H9 (cell line): ENCODE results near the gene CYS1. TPM values are rescaled to one million over a fixed set of nuclear protein-coding genes. Genes with fewer than 3 reads are reported as not detected.

Experiments
- DNase-seq: peaks from one replicate; pipeline ENCODE4 v3.0.0-alpha.2; 2017
- H2AFZ ChIP-seq: one replicate; pipeline ENCODE4 v1.6.1; 2013; ENCODE audit warnings: mild to moderate bottlenecking, low read length, control low read depth, moderate library complexity
- H2AK5ac ChIP-seq: 2 replicates; pipeline ENCODE4 v1.6.1; 2013; ENCODE audit warnings: low read length, control low read depth, mixed read lengths; ENCODE audit not compliant: insufficient read length
- H2BK120ac ChIP-seq: one replicate; pipeline ENCODE4 v1.6.1; 2013; ENCODE audit warnings: low read depth, mild to moderate bottlenecking, low read length, control low read depth, inconsistent platforms; ENCODE audit not compliant: poor library complexity, severe bottlenecking
- H2BK12ac ChIP-seq: 2 replicates; pipeline ENCODE4 v1.6.1; 2013; ENCODE audit warnings: low read length, control low read depth, mixed read lengths, low read depth; ENCODE audit not compliant: insufficient read length
- H2BK15ac ChIP-seq: 2 replicates; pipeline ENCODE4 v1.6.1; 2013; ENCODE audit warnings: low read depth, low read length, control low read depth
- H2BK20ac ChIP-seq: one replicate; pipeline ENCODE4 v1.6.1; 2013; ENCODE audit warnings: low read depth, mild to moderate bottlenecking, low read length, control low read depth, inconsistent platforms; ENCODE audit not compliant: poor library complexity, severe bottlenecking
- H2BK5ac ChIP-seq: 2 replicates; pipeline ENCODE4 v1.6.1; 2013; ENCODE audit warnings: low read length, control low read depth, mixed read lengths; ENCODE audit not compliant: insufficient read length
- H3K14ac ChIP-seq: 2 replicates; pipeline ENCODE4 v1.6.1; 2013; ENCODE audit warnings: low read length, control low read depth; ENCODE audit not compliant: insufficient read depth
- H3K18ac ChIP-seq: 2 replicates; pipeline ENCODE4 v1.6.1; 2013; ENCODE audit warnings: low read depth, mild to moderate bottlenecking, mixed read lengths, low read length, control low read depth; ENCODE audit not compliant: insufficient read length
- H3K23ac ChIP-seq: 2 replicates; pipeline ENCODE4 v1.6.1; 2013; ENCODE audit warnings: low read length, control low read depth, mixed read lengths, low read depth; ENCODE audit not compliant: insufficient read length
- H3K23me2 ChIP-seq: 2 replicates; pipeline ENCODE4 v1.6.1; 2013; ENCODE audit warnings: low read depth, mild to moderate bottlenecking, mixed read lengths, low read length, control low read depth; ENCODE audit not compliant: insufficient read length, poor library complexity, severe bottlenecking
- H3K27ac ChIP-seq: 2 replicates; pipeline ENCODE4 v1.5.1; 2013; ENCODE audit warnings: low read length, control low read depth, mixed read lengths, low read depth; ENCODE audit not compliant: insufficient read length
- H3K27me3 ChIP-seq: 2 replicates; pipeline ENCODE4 v1.6.1; 2013; ENCODE audit warnings: low read length, control low read depth, inconsistent platforms; ENCODE audit not compliant: insufficient read depth
- H3K4ac ChIP-seq: 2 replicates; pipeline ENCODE4 v1.6.1; 2013; ENCODE audit warnings: low read depth, mild to moderate bottlenecking, control low read depth, inconsistent platforms, low read length, moderate library complexity
- H3K4me1 ChIP-seq: 2 replicates; pipeline ENCODE4 v1.6.1; 2013; ENCODE audit warnings: low read length, control low read depth, inconsistent platforms; ENCODE audit not compliant: insufficient read depth
- H3K4me2 ChIP-seq: 2 replicates; pipeline ENCODE4 v1.6.1; 2013; ENCODE audit warnings: low read length, control low read depth, mixed read lengths; ENCODE audit not compliant: insufficient read length, insufficient read depth
- H3K56ac ChIP-seq: 2 replicates; pipeline ENCODE4 v1.6.1; 2013; ENCODE audit warnings: low read depth, mild to moderate bottlenecking, mixed read lengths, low read length, control low read depth; ENCODE audit not compliant: insufficient read length
- H3K79me1 ChIP-seq: 2 replicates; pipeline ENCODE4 v1.6.1; 2013; ENCODE audit warnings: low read depth, mild to moderate bottlenecking, moderate library complexity, low read length, control low read depth, inconsistent platforms; ENCODE audit not compliant: insufficient read depth, poor library complexity, severe bottlenecking
- H3K79me2 ChIP-seq: 2 replicates; pipeline ENCODE4 v1.6.1; 2013; ENCODE audit warnings: low read length, control low read depth, inconsistent platforms; ENCODE audit not compliant: insufficient read depth
- H3K9ac ChIP-seq: 2 replicates; pipeline ENCODE4 v1.6.1; 2013; ENCODE audit warnings: low read length, control low read depth, mixed read lengths; ENCODE audit not compliant: insufficient read length; ENCODE audit errors: extremely low read depth
- H3K9me3 ChIP-seq: one replicate; pipeline ENCODE4 v1.6.1; 2013; ENCODE audit warnings: low read depth, low read length, inconsistent platforms; ENCODE audit not compliant: control insufficient read depth
- H3T11ph ChIP-seq: one replicate; pipeline ENCODE4 v1.6.1; 2013; ENCODE audit warnings: mild to moderate bottlenecking, low read length, control low read depth, inconsistent platforms
- H4K20me1 ChIP-seq: one replicate; pipeline ENCODE4 v1.6.1; 2013; ENCODE audit not compliant: control insufficient read depth, insufficient read length, insufficient read depth
- H4K5ac ChIP-seq: 2 replicates; pipeline ENCODE4 v1.6.1; 2013; ENCODE audit warnings: low read depth, mild to moderate bottlenecking, mixed read lengths, low read length, control low read depth; ENCODE audit not compliant: insufficient read length
- H4K8ac ChIP-seq: replicated peaks from 2 replicates; pipeline ENCODE4 v1.6.1; 2013; ENCODE audit warnings: low read length, control low read depth, mixed read lengths, low read depth; ENCODE audit not compliant: insufficient read length
- H4K91ac ChIP-seq: 2 replicates; pipeline ENCODE4 v1.6.1; 2013; ENCODE audit warnings: low read depth, mild to moderate bottlenecking, moderate library complexity, mixed read lengths, low read length, control low read depth; ENCODE audit not compliant: insufficient read length
- H3K27ac Mint-ChIP-seq, 3 experiments: 2 replicates in 2 of 3; 3 replicates in 1 of 3; pipeline ENCODE4 v1.8.0; 2020 to 2021; ENCODE audit warnings: mixed read lengths in 3 of 3, mild to moderate bottlenecking in 1 of 3, moderate library complexity in 1 of 3
- H3K27me3 Mint-ChIP-seq: 2 replicates; pipeline ENCODE4 v1.8.0; 2021; ENCODE audit warnings: low read depth, mild to moderate bottlenecking, moderate library complexity, mixed read lengths
- H3K36me3 Mint-ChIP-seq, 3 experiments: 2 replicates in 2 of 3; 3 replicates in 1 of 3; pipeline ENCODE4 v1.8.0; 2020 to 2021; ENCODE audit warnings: low read depth in 3 of 3, mixed read lengths in 3 of 3; ENCODE audit not compliant: insufficient read depth in 1 of 3
- H3K4me1 Mint-ChIP-seq, 2 experiments: 2 replicates each; pipeline ENCODE4 v1.8.0; 2020; ENCODE audit warnings: mixed read lengths in 2 of 2
- H3K4me3 Mint-ChIP-seq, 2 experiments: 2 replicates in 1 of 2; 3 replicates in 1 of 2; pipeline ENCODE4 v1.8.0; 2020 to 2021; ENCODE audit warnings: mild to moderate bottlenecking in 2 of 2, mixed read lengths in 2 of 2, moderate library complexity in 1 of 2
- H3K9me3 Mint-ChIP-seq, 2 experiments: 2 replicates in 1 of 2; 3 replicates in 1 of 2; pipeline ENCODE4 v1.8.0; 2020; ENCODE audit warnings: mild to moderate bottlenecking in 2 of 2, mixed read lengths in 2 of 2, moderate library complexity in 1 of 2
- WGBS: extraction: QIAGEN DNeasy Blood & Tissue Kit; methylation state at CpG from one replicate; pipeline ENCODE4 v1.1.7; 2013; ENCODE audit warnings: missing lambda C conversion rate, low lambda C conversion rate, mixed read lengths; ENCODE audit not compliant: insufficient read length; ENCODE audit errors: extremely low coverage; 5-methylcytosine and 5-hydroxymethylcytosine counted together
- total RNA-seq: library from RNA; stranded (reverse); gene quantifications from 2 replicates; pipeline ENCODE4 v1.2.1, GENCODE V29; 2021
- TF ChIP-seq, protein P1 (sequence below): fragments of 200-600 bp; sonication (generic); conservative IDR thresholded peaks from 3 replicates; pipeline ENCODE4 v1.8.0; 2021; ENCODE audit warnings: antibody characterized with exemption, mild to moderate bottlenecking

CYS1 gene
- total RNA-seq, 1 experiment from 2014 or later, result 0.35 TPM

DNA sequence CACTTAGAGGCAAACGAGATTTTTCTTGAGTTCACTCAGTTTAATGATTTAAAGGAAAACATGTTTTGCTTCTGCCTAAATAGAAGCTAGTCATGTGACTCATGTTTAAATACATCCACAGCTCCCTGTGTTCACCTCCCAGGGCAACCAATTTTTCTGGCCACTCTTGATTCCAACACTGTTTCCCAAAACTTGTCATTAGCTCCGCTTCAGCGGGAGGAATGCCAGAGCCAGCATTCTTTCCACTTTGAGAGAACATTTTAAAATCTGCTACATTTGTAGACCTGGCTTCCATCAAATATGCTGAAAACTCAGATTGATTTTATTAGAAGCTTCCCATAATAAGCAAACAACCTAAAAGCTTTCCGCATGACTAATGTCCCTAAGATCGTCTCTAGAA lies 2.8 kb upstream of the CYS1 start:
- no peak for DNase-seq
- Histone ChIP-seq H3K23me2 (peaks cover 8% of the 10 kb centered on the region), H2BK12ac (no peak overlapping the region), H3K4me1 (no peaks in the 10 kb centered on the region; the same call in 1 of the 2 replicates), H3K4me2 (no peak overlapping the region), H2AFZ (no peak overlapping the region), H2BK120ac (no peak overlapping the region), H3K4ac (no peak overlapping the region), H3K27ac (no peak overlapping the region), H2BK20ac (no peak overlapping the region), H4K91ac (no peak overlapping the region), H3K56ac (no peak overlapping the region), H3K18ac (no peak overlapping the region), H2AK5ac (no peak overlapping the region), H3K79me1 (no peaks in the 10 kb centered on the region), H2BK5ac (no peak overlapping the region), H3K14ac (no peak overlapping the region), H2BK15ac (no peak overlapping the region), H3K9ac (no peak overlapping the region), H4K5ac (no peak overlapping the region), H3K9me3 (no peaks in the 10 kb centered on the region), H3K27me3 (peaks cover 9% of the 10 kb centered on the region; the same call in 1 of the 2 replicates), H3K79me2 (no peaks in the 10 kb centered on the region), H4K8ac (no peak overlapping the region), H3T11ph (no peak overlapping the region), H3K23ac (no peak overlapping the region), H4K20me1 (no peaks in the 10 kb centered on the region)
- TF ChIP-seq, protein P1, sequence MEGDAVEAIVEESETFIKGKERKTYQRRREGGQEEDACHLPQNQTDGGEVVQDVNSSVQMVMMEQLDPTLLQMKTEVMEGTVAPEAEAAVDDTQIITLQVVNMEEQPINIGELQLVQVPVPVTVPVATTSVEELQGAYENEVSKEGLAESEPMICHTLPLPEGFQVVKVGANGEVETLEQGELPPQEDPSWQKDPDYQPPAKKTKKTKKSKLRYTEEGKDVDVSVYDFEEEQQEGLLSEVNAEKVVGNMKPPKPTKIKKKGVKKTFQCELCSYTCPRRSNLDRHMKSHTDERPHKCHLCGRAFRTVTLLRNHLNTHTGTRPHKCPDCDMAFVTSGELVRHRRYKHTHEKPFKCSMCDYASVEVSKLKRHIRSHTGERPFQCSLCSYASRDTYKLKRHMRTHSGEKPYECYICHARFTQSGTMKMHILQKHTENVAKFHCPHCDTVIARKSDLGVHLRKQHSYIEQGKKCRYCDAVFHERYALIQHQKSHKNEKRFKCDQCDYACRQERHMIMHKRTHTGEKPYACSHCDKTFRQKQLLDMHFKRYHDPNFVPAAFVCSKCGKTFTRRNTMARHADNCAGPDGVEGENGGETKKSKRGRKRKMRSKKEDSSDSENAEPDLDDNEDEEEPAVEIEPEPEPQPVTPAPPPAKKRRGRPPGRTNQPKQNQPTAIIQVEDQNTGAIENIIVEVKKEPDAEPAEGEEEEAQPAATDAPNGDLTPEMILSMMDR, result no peak
- no peaks in the 10 kb centered on the region for H3K9me3 Mint-ChIP-seq
- peaks cover 7 to 20% of the 10 kb centered on the region in 2 experiments for H3K4me1 Mint-ChIP-seq
- peaks cover 69% of the 10 kb centered on the region for H3K27me3 Mint-ChIP-seq
- H3K27ac Mint-ChIP-seq, result no peak overlapping the region
- no peaks in the 10 kb centered on the region; a peak in 1 of 7 replicates for H3K36me3 Mint-ChIP-seq
- no peak overlapping the region for H3K4me3 Mint-ChIP-seq
- WGBS, result no CpG with 5 or more reads among the region's 5 CpGs
